ENCODE measurements around the gene SMYD3. TPM values are rescaled to one million over a fixed set of nuclear protein-coding genes. Genes with fewer than 3 reads are reported as not detected.
A peak's percentile ranks its signal among the peaks of the same experiment; 100 is the strongest.

The SMYD3 gene
- total and polyA plus RNA-seq, 4 donors: 10.5 to 40.1 (median 32.5) TPM

DNA sequence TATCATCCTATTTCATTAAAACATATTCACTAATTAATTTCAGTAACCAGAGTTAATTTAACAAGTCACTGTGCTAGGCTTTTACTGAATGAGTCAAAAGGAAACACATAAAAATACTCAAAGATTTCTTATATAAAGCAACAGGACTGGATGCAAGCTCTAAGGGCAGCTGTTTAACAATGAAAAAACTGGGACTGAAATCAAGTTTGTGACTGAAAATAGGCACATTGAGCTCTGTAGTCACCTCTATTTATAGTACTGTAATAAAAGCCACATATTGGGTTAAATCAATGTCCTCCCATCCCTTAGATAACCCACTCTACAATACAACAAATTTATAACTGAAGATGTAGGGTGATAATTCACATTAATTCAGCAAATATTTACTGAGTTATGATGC lies 52.4 kb downstream of the SMYD3 start:
- no peak overlapping the region for H3K27ac ChIP-seq (ENCODE audit: low read depth in 1 of 2, low read length in 1 of 2)
- no peak for ATAC-seq (ENCODE audit: insufficient read depth, low FRiP score)
- H3K4me3 ChIP-seq: no peak overlapping the region
- H3K9me3 ChIP-seq (ENCODE audit: control insufficient read depth in 4 of 4, insufficient read depth in 3 of 4, low read length in 3 of 4): no peaks in the 10 kb centered on the region
- TF ChIP-seq, protein P1, sequence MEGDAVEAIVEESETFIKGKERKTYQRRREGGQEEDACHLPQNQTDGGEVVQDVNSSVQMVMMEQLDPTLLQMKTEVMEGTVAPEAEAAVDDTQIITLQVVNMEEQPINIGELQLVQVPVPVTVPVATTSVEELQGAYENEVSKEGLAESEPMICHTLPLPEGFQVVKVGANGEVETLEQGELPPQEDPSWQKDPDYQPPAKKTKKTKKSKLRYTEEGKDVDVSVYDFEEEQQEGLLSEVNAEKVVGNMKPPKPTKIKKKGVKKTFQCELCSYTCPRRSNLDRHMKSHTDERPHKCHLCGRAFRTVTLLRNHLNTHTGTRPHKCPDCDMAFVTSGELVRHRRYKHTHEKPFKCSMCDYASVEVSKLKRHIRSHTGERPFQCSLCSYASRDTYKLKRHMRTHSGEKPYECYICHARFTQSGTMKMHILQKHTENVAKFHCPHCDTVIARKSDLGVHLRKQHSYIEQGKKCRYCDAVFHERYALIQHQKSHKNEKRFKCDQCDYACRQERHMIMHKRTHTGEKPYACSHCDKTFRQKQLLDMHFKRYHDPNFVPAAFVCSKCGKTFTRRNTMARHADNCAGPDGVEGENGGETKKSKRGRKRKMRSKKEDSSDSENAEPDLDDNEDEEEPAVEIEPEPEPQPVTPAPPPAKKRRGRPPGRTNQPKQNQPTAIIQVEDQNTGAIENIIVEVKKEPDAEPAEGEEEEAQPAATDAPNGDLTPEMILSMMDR (IDR thresholded peaks at IDR 0.05; ENCODE audit: control extremely low read depth, extremely low read depth): no peak
- no peak overlapping the region for H3K9ac ChIP-seq (ENCODE audit: insufficient read depth in 1 of 2, low read length in 2 of 2)
- H3K27me3 ChIP-seq (ENCODE audit: control insufficient read depth in 3 of 3, insufficient read depth in 3 of 3, low read length in 2 of 3): no peaks in the 10 kb centered on the region
- H3K4me1 ChIP-seq (ENCODE audit: control insufficient read depth in 5 of 5, insufficient read depth in 5 of 5, low read length in 5 of 5): peaks cover 0 to 3% (median 0%) of the 10 kb centered on the region in 5 donors
- H3K36me3 ChIP-seq (ENCODE audit: control insufficient read depth in 4 of 4, insufficient read depth in 4 of 4, low read length in 4 of 4): no peaks in the 10 kb centered on the region
- DNase-seq: peak in 2 of 3 donors; percentile 26 to 56

- ATAC-seq (ENCODE audit: insufficient read depth, low FRiP score) (no peak), DNase-seq (peak; percentile 24 to 49 (median 42))
- no peaks in the 10 kb centered on the region for H3K4me1 ChIP-seq (ENCODE audit: control insufficient read depth in 5 of 5, insufficient read depth in 5 of 5, low read length in 5 of 5)
- no peak overlapping the region for H3K27ac ChIP-seq (ENCODE audit: low read depth in 1 of 2, low read length in 1 of 2)
- H3K9me3 ChIP-seq (ENCODE audit: control insufficient read depth in 4 of 4, insufficient read depth in 3 of 4, low read length in 3 of 4): no peaks in the 10 kb centered on the region
- TF ChIP-seq, protein P1 (IDR thresholded peaks at IDR 0.05; ENCODE audit: control extremely low read depth, extremely low read depth): peak; percentile 44
- no peaks in the 10 kb centered on the region for H3K27me3 ChIP-seq (ENCODE audit: control insufficient read depth in 3 of 3, insufficient read depth in 3 of 3, low read length in 2 of 3)
- 47 to 69% methylated on average over 6 of the region's 6 CpGs for WGBS, 2 donors
- no peak overlapping the region for H3K9ac ChIP-seq (ENCODE audit: insufficient read depth in 1 of 2, low read length in 2 of 2)
- no peaks in the 10 kb centered on the region for H3K36me3 ChIP-seq (ENCODE audit: control insufficient read depth in 4 of 4, insufficient read depth in 4 of 4, low read length in 4 of 4)
- H3K4me3 ChIP-seq: no peak overlapping the region
These were observed 56.3 kb downstream of the SMYD3 start for GRCh38 chr1:246450611-246451251.

GRCh38 chr1:246448373-246448772 lies 58.7 kb downstream of the SMYD3 start:
- 97% methylated on average over 3 of the region's 3 CpGs for WGBS, 2 donors
- TF ChIP-seq, protein P1 (IDR thresholded peaks at IDR 0.05; ENCODE audit: control extremely low read depth, extremely low read depth): no peak
- DNase-seq (no peak), ATAC-seq (ENCODE audit: insufficient read depth, low FRiP score) (no peak)
- Histone ChIP-seq H3K4me3 (no peak overlapping the region), H3K9me3 (ENCODE audit: control insufficient read depth in 4 of 4, insufficient read depth in 3 of 4, low read length in 3 of 4) (no peaks in the 10 kb centered on the region), H3K36me3 (ENCODE audit: control insufficient read depth in 4 of 4, insufficient read depth in 4 of 4, low read length in 4 of 4) (no peaks in the 10 kb centered on the region), H3K4me1 (ENCODE audit: control insufficient read depth in 5 of 5, insufficient read depth in 5 of 5, low read length in 5 of 5) (peaks cover 0 to 2% (median 0%) of the 10 kb centered on the region in 5 donors), H3K9ac (ENCODE audit: insufficient read depth in 1 of 2, low read length in 2 of 2) (no peak overlapping the region), H3K27ac (ENCODE audit: low read depth in 1 of 2, low read length in 1 of 2) (no peak overlapping the region), H3K27me3 (ENCODE audit: control insufficient read depth in 3 of 3, insufficient read depth in 3 of 3, low read length in 2 of 3) (no peaks in the 10 kb centered on the region)

DNA sequence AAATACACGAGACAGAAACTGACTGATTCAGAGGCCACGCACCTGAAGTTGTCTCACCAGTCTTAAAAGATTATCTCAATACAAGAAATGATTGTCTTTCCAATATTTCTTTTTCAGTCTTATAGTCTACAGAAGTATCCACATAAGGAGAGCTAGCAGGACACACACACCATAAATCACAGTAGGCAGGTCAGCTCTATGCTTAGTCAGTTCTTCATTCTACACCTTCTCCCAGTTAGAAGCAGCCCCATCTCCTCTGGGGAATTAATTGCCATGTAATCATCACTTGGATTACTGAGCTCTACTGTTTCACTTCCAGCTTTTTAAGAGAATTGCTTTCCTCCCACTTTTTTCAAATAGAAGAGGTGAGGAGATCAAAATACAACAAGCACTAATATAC lies 59.6 kb downstream of the SMYD3 start:
- no peaks in the 10 kb centered on the region for H3K9me3 ChIP-seq (ENCODE audit: control insufficient read depth in 4 of 4, insufficient read depth in 3 of 4, low read length in 3 of 4)
- no peak overlapping the region for H3K27ac ChIP-seq (ENCODE audit: low read depth in 1 of 2, low read length in 1 of 2)
- TF ChIP-seq, protein P1 (IDR thresholded peaks at IDR 0.05; ENCODE audit: control extremely low read depth, extremely low read depth): no peak
- no peak overlapping the region for H3K9ac ChIP-seq (ENCODE audit: insufficient read depth in 1 of 2, low read length in 2 of 2)
- H3K27me3 ChIP-seq (ENCODE audit: control insufficient read depth in 3 of 3, insufficient read depth in 3 of 3, low read length in 2 of 3): no peaks in the 10 kb centered on the region
- 87 to 92% methylated on average over 2 of the region's 2 CpGs for WGBS, 2 donors
- no peaks in the 10 kb centered on the region for H3K36me3 ChIP-seq (ENCODE audit: control insufficient read depth in 4 of 4, insufficient read depth in 4 of 4, low read length in 4 of 4)
- H3K4me3 ChIP-seq: no peak overlapping the region
- no peak for ATAC-seq (ENCODE audit: insufficient read depth, low FRiP score)
- DNase-seq: no peak
- peaks cover 0 to 2% (median 0%) of the 10 kb centered on the region in 5 donors for H3K4me1 ChIP-seq (ENCODE audit: control insufficient read depth in 5 of 5, insufficient read depth in 5 of 5, low read length in 5 of 5)
